Neural progenitor cell (in vitro differentiated cells): ENCODE data around the gene NPS.

ENCODE experiments used
- CTCF ChIP-seq: fragments of 200-600 bp; sonication (generic); IDR thresholded peaks from 2 replicates; pipeline ENCODE4 v1.5.1; 2017; ENCODE audit warnings: antibody characterized with exemption, mild to moderate bottlenecking
- EZH2 ChIP-seq: fragments of 200-600 bp; sonication (generic); IDR thresholded peaks from 2 replicates; pipeline ENCODE4 v1.6.1; 2017; ENCODE audit warnings: antibody characterized with exemption, mild to moderate bottlenecking, moderate library complexity
- EZH2phosphoT487 ChIP-seq: fragments of 200-600 bp; sonication (generic); IDR thresholded peaks from 2 replicates; pipeline ENCODE4 v1.6.1; 2017; ENCODE audit warnings: antibody characterized with exemption

GRCh38 chr10:127506094-127506493 lies 43.0 kb upstream of the NPS start:
- no peak for TF ChIP-seq CTCF
- TF ChIP-seq EZH2phosphoT487: no peak
- TF ChIP-seq EZH2: no peak
